OCI-LY1 (cell line): ENCODE measurements around the gene MPP4.

Source experiments
- H2AFZ ChIP-seq: fragments of 200-600 bp; sonication (generic), shearing (Covaris generic); 2 replicates; pipeline ENCODE4 v1.6.0; 2014; ENCODE audit warnings: antibody characterized with exemption, mild to moderate bottlenecking, low read length
- H3F3A ChIP-seq: fragments of 200-600 bp; sonication (generic), shearing (Covaris generic); 2 replicates; pipeline ENCODE4 v1.6.0; 2014; ENCODE audit warnings: mild to moderate bottlenecking, antibody characterized with exemption, low read length, moderate library complexity; ENCODE audit not compliant: insufficient read depth
- H3K27ac ChIP-seq: fragments of 200-600 bp; sonication (generic); 2 replicates; pipeline ENCODE4 v1.5.1; 2014; ENCODE audit warnings: low read length, mixed run types, mild to moderate bottlenecking, low read depth; ENCODE audit not compliant: poor library complexity, severe bottlenecking
- H3K27me3 ChIP-seq: fragments of 200-600 bp; sonication (generic); 2 replicates; pipeline ENCODE4 v1.6.0; 2014; ENCODE audit warnings: antibody characterized with exemption, mild to moderate bottlenecking, low read length, moderate library complexity; ENCODE audit not compliant: insufficient read depth
- H3K36me3 ChIP-seq: fragments of 200-600 bp; sonication (generic); 2 replicates; pipeline ENCODE4 v1.6.1; 2014; ENCODE audit warnings: mild to moderate bottlenecking, antibody characterized with exemption, low read length, moderate library complexity, mixed read lengths; ENCODE audit not compliant: insufficient read depth
- H3K4me1 ChIP-seq: fragments of 200-600 bp; sonication (generic); 2 replicates; pipeline ENCODE4 v1.5.1; 2014; ENCODE audit warnings: mild to moderate bottlenecking, low read length, moderate library complexity; ENCODE audit not compliant: insufficient read depth, severe bottlenecking
- H3K4me2 ChIP-seq: fragments of 200-600 bp; sonication (generic), shearing (Covaris generic); 2 replicates; pipeline ENCODE4 v1.6.1; 2014; ENCODE audit warnings: low read length
- H3K4me3 ChIP-seq: fragments of 200-600 bp; sonication (generic); 2 replicates; pipeline ENCODE4 v1.5.1; 2014; ENCODE audit warnings: low read length, low read depth, mild to moderate bottlenecking, mixed read lengths; ENCODE audit not compliant: poor library complexity, severe bottlenecking
- H3K79me2 ChIP-seq: fragments of 200-600 bp; shearing (Covaris generic); 2 replicates; pipeline ENCODE4 v1.6.1; 2016; ENCODE audit warnings: mixed run types, low read length, mixed read lengths; ENCODE audit not compliant: insufficient read depth
- H3K9ac ChIP-seq: fragments of 200-600 bp; sonication (generic), shearing (Covaris generic); 2 replicates; pipeline ENCODE4 v1.6.1; 2014; ENCODE audit warnings: mild to moderate bottlenecking, low read length, mixed read lengths
- H3K9me2 ChIP-seq: fragments of 200-600 bp; sonication (generic), shearing (Covaris generic); 2 replicates; pipeline ENCODE4 v1.6.1; 2014; ENCODE audit warnings: low read depth, mild to moderate bottlenecking, low read length, mixed read lengths
- H3K9me3 ChIP-seq: fragments of 200-600 bp; shearing (Covaris generic); 2 replicates; pipeline ENCODE4 v1.6.1; 2014; ENCODE audit warnings: low read length, mixed read lengths
- H4K20me1 ChIP-seq: fragments of 200-600 bp; sonication (generic), shearing (Covaris generic); 2 replicates; pipeline ENCODE4 v1.6.0; 2016; ENCODE audit warnings: mild to moderate bottlenecking, low read length; ENCODE audit not compliant: insufficient read depth
- EZH2 ChIP-seq: fragments of 200-600 bp; sonication (generic), shearing (Covaris generic); IDR thresholded peaks from 2 replicates; pipeline ENCODE4 v1.8.0; 2017; ENCODE audit warnings: borderline replicate concordance, mixed run types, mild to moderate bottlenecking, antibody characterized with exemption, low read length, moderate library complexity, mixed read lengths
- TF ChIP-seq, protein P1 (sequence below): fragments of 200-600 bp; sonication (generic), shearing (Covaris generic); IDR thresholded peaks from 2 replicates; pipeline ENCODE4 v1.5.1; 2017; ENCODE audit warnings: mild to moderate bottlenecking, antibody characterized with exemption, low read length, moderate library complexity, mixed read lengths

MPP4 gene

DNA sequence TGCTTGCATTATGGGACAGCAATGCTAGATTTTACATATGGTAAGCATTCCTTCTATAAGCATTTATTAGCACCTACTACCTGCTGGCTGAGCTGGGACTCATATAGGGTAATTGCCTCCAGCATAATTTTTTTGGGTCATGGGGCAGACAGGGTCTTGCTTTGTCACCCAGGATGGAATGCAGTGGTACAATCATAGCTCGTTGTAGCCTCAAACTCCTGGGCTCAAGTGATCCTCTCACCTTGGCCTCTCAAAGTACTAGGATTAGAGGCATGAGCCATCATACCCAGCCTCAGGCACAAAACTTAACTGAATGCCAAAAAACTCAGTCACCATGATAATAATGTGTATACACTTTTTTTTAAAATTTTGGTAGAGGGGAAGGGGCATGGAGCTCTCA, 90.4 kb downstream of the MPP4 start:
- no peaks in the 10 kb centered on the region for H3K79me2 ChIP-seq
- no peak overlapping the region for H3K27ac ChIP-seq
- TF ChIP-seq EZH2: no peak
- TF ChIP-seq, protein P1, sequence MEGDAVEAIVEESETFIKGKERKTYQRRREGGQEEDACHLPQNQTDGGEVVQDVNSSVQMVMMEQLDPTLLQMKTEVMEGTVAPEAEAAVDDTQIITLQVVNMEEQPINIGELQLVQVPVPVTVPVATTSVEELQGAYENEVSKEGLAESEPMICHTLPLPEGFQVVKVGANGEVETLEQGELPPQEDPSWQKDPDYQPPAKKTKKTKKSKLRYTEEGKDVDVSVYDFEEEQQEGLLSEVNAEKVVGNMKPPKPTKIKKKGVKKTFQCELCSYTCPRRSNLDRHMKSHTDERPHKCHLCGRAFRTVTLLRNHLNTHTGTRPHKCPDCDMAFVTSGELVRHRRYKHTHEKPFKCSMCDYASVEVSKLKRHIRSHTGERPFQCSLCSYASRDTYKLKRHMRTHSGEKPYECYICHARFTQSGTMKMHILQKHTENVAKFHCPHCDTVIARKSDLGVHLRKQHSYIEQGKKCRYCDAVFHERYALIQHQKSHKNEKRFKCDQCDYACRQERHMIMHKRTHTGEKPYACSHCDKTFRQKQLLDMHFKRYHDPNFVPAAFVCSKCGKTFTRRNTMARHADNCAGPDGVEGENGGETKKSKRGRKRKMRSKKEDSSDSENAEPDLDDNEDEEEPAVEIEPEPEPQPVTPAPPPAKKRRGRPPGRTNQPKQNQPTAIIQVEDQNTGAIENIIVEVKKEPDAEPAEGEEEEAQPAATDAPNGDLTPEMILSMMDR: no peak

DNA sequence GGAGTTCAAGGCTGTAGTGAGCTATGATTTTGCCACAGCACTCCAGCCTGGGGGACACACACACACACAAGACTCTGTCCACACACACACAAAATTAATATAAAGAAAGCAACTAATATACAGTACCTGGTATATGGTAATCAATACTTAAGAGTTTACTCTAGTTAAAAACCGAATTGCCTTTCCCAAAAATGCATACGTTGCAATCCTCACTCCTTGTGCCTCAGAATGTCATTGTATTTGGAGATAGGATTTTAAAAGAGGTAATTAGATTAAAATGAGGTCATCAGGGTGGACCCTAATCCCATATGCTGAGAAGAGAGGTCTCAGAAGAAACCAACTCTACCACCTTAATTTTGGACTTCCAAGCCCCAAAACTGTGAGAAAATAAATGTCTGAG, 90.9 kb downstream of the MPP4 start:
- Histone ChIP-seq H4K20me1 (no peaks in the 10 kb centered on the region), H3K4me2 (no peak overlapping the region), H3K9me2 (no peaks in the 10 kb centered on the region), H3K36me3 (no peaks in the 10 kb centered on the region), H3K9me3 (no peaks in the 10 kb centered on the region), H3K4me3 (no peak overlapping the region), H3K27me3 (no peaks in the 10 kb centered on the region), H2AFZ (no peak overlapping the region), H3K79me2 (no peaks in the 10 kb centered on the region), H3F3A (no peaks in the 10 kb centered on the region), H3K9ac (no peak overlapping the region), H3K4me1 (no peaks in the 10 kb centered on the region), H3K27ac (no peak overlapping the region)
- TF ChIP-seq, protein P1: no peak
- TF ChIP-seq EZH2: no peak

More for the DNA sequence above, 90.4 kb downstream of the MPP4 start:
- H2AFZ ChIP-seq: no peak overlapping the region
- H3K9ac ChIP-seq: no peak overlapping the region
- H3K9me3 ChIP-seq: no peaks in the 10 kb centered on the region
- H3K4me3 ChIP-seq: no peak overlapping the region
- H3F3A ChIP-seq: no peaks in the 10 kb centered on the region
- no peaks in the 10 kb centered on the region for H4K20me1 ChIP-seq
- no peaks in the 10 kb centered on the region for H3K9me2 ChIP-seq
- no peaks in the 10 kb centered on the region for H3K4me1 ChIP-seq
- no peaks in the 10 kb centered on the region for H3K36me3 ChIP-seq
- no peak overlapping the region for H3K4me2 ChIP-seq
- no peaks in the 10 kb centered on the region for H3K27me3 ChIP-seq

DNA sequence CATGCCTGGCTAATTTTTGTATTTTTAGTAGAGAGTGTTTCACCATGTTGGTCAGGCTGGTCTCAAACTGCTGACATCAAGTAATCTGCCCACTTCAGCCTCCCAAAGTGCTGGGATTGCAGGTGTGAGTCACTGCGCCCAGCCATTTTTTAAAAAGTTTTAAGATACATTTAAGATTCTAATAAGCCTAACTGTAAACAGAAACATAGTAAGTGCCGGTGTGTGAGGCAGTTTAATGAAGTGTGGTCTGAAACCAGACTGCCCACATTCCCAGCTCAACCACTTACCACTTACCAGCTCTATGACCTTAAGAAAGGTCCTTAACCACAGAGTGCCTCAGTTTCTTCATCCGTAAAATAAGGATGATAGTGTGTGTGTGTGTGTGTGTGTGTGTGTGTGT, 97.5 kb downstream of the MPP4 start:
- Histone ChIP-seq H3K27me3 (no peaks in the 10 kb centered on the region), H3K9ac (no peak overlapping the region), H3K79me2 (no peaks in the 10 kb centered on the region), H3F3A (no peaks in the 10 kb centered on the region), H3K9me2 (no peaks in the 10 kb centered on the region), H3K36me3 (no peaks in the 10 kb centered on the region), H4K20me1 (no peaks in the 10 kb centered on the region), H3K9me3 (no peaks in the 10 kb centered on the region), H3K4me1 (no peaks in the 10 kb centered on the region), H2AFZ (no peak overlapping the region), H3K27ac (no peak overlapping the region), H3K4me3 (no peak overlapping the region), H3K4me2 (no peak overlapping the region)
- TF ChIP-seq, protein P1: no peak
- no peak for TF ChIP-seq EZH2
